NT2/D1 (cell line): ENCODE results near the gene NPHS1.
A peak's percentile ranks its signal among the peaks of the same experiment; 100 is the strongest.

Experiments used
- SUZ12 ChIP-seq: IDR thresholded peaks from 2 replicates; pipeline ENCODE4 v1.6.1; 2011; ENCODE audit not compliant: insufficient read length, insufficient read depth; ENCODE audit errors: extremely low read depth
- YY1 ChIP-seq: IDR thresholded peaks from 2 replicates; pipeline ENCODE4 v1.6.1; 2011; ENCODE audit not compliant: insufficient read length, insufficient read depth
- ZNF274 ChIP-seq: IDR thresholded peaks from 2 replicates; pipeline ENCODE4 v1.6.1; 2011; ENCODE audit warnings: mild to moderate bottlenecking, low read depth, low read length

DNA sequence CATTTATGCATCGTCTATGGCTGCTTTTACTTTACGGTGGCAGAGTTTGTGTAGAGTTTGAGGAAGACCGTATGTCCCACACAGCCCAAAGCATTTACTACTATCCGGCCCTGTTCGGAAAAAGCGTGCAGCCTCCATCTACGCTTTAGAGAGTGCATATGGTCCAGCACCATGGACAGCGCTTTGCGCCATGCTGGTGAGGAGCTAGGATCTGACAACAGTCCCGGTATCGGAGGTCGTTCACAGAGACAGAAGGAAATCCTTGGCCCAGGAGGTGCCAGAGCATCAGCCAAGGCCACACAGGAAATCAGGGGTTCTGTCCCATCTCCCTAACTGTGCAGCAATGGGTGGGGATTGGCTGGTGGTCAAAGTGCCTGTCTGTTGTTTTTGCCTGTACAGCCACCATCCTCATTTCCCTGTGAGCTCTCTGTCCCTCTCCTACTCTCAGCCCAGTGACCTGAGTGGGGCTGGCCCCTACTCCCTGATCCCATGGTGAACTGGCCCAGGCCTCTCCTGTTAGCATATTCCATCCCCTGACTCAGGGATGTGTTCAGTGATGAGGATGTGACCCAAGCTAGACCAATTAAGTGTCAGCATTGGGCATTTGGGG is 23.5 kb downstream of the NPHS1 start:
- TF ChIP-seq YY1 (peak; percentile 17), ZNF274 (no peak), SUZ12 (no peak)
